Measurements from ENCODE around the gene EEF2K.
A peak's percentile ranks its signal among the peaks of the same experiment; 100 is the strongest.

Gene EEF2K

DNA sequence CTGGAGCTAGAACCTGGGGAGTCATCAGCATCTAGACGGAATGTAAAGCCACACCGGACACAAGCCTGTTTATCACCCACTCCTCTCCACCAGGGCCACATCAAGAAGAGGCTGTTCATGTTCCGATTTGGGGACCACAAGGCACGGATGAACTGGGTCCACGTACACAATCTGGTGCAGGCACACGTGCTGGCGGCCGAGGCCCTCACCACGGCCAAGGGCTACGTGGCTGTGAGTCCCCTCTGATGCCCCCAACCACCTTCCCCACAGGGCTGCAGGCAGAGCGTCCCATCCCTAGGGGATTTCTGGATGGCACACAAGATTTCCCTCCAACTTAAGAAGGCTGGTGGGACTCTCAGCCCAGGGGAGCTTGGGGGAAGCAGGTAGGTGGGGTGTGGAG, 24.7 kb upstream of the EEF2K start:
- DNase-seq = no peak
- H3K36me3 ChIP-seq = no peaks in the 10 kb centered on the region
- H3K9me3 ChIP-seq (ENCODE audit: severe bottlenecking) = no peaks in the 10 kb centered on the region
- H3K4me3 ChIP-seq (ENCODE audit: low read depth, low read length) = no peak overlapping the region
- H3K27ac ChIP-seq = no peak overlapping the region
- TF ChIP-seq, protein P1, sequence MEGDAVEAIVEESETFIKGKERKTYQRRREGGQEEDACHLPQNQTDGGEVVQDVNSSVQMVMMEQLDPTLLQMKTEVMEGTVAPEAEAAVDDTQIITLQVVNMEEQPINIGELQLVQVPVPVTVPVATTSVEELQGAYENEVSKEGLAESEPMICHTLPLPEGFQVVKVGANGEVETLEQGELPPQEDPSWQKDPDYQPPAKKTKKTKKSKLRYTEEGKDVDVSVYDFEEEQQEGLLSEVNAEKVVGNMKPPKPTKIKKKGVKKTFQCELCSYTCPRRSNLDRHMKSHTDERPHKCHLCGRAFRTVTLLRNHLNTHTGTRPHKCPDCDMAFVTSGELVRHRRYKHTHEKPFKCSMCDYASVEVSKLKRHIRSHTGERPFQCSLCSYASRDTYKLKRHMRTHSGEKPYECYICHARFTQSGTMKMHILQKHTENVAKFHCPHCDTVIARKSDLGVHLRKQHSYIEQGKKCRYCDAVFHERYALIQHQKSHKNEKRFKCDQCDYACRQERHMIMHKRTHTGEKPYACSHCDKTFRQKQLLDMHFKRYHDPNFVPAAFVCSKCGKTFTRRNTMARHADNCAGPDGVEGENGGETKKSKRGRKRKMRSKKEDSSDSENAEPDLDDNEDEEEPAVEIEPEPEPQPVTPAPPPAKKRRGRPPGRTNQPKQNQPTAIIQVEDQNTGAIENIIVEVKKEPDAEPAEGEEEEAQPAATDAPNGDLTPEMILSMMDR (IDR thresholded peaks at IDR 0.05; ENCODE audit: low read depth, low read length) = no peak
- H3K27me3 ChIP-seq (ENCODE audit: insufficient read depth, low read depth, severe bottlenecking) = no peaks in the 10 kb centered on the region

DNA sequence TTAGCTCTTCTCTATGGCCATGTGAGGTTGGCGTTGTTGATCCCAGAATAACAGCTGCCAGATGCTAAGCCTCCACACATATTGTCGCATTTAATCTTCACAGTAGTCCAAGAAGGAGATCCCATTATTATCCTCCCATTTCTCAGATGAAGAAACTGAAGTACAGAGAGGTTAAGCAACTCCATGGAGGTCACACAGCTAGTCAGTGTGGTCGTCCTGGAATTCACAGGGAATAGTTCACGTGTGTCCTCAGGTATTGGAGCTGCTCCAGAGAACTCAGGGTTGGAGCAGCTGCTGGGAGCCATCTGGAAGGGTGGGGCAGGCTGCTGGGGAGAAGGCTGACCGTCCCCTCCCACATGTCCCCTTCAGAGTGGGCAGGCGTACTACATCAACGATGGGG, 24.2 kb upstream of the EEF2K start:
- Histone ChIP-seq H3K27me3 (ENCODE audit: insufficient read depth, low read depth, severe bottlenecking) (no peaks in the 10 kb centered on the region), H3K27ac (no peak overlapping the region), H3K9me3 (ENCODE audit: severe bottlenecking) (no peaks in the 10 kb centered on the region), H3K36me3 (no peaks in the 10 kb centered on the region), H3K4me3 (ENCODE audit: low read depth, low read length) (no peak overlapping the region)
- DNase-seq = no peak
- TF ChIP-seq, protein P1 (IDR thresholded peaks at IDR 0.05; ENCODE audit: low read depth, low read length) = no peak

DNA sequence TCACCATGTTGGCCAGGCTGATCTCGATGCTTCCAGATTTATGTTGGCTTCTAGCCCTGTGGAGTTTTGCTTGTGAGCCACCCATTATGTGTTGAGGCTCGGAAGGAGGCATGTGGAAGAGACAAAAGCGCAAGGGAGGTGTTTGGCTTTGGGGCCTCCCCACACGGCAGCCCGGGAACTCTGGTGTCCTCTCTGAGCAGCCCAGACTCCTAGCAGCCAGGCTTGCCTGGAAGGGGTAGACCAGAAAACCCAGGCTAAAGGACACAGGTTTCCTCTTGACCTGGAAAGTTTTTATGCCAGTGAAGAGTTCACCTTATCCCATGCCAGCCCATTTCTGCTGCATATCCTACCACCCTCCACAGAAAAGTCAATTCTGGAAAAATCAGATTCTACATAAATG, 22.7 kb upstream of the EEF2K start:
- no peaks in the 10 kb centered on the region for H3K36me3 ChIP-seq
- TF ChIP-seq, protein P1 (IDR thresholded peaks at IDR 0.05; ENCODE audit: low read depth, low read length) = no peak
- no peaks in the 10 kb centered on the region for H3K9me3 ChIP-seq (ENCODE audit: severe bottlenecking)
- H3K4me3 ChIP-seq (ENCODE audit: low read depth, low read length) = no peak overlapping the region
- no peak overlapping the region for H3K27ac ChIP-seq
- no peaks in the 10 kb centered on the region for H3K27me3 ChIP-seq (ENCODE audit: insufficient read depth, low read depth, severe bottlenecking)
- no peak for DNase-seq

DNA sequence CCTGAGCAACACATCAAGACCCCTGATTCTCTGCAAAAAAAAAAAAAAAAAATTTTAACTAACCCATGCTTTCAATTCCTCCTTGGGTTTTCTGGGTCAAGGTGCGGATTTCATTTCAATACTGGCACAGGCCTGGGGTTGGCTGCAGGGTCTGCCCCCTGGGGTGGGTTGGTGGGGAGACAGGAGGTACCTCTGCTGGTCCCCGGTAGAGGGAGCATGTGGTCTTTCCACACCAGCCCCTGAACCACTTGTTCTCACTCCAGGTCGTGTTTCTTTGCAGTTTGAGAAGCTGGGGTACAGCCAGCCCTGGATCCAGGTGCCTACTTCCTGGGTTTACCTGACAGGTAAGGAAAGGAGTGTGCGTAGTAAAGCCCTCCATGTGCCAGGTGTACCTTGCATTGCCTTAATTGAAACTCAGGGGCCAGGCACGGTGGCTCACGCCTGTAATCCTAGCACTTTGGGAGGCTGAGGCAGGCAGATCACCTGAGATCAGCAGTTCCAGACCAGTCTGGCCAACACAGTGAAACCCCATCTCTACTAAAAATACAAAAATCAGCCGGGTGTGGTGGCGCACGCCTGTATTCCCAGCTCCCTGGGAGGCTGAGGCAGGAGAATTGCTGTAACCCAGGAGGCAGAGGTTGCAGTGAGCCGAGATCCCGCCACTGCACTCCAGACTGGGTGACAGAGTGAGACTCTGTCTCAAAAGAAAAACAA, 22.0 kb upstream of the EEF2K start:
- Histone ChIP-seq H3K27me3 (ENCODE audit: insufficient read depth, low read depth, severe bottlenecking) (no peaks in the 10 kb centered on the region), H3K27ac (no peak overlapping the region), H3K4me3 (ENCODE audit: low read depth, low read length) (no peak overlapping the region), H3K36me3 (no peaks in the 10 kb centered on the region), H3K9me3 (ENCODE audit: severe bottlenecking) (no peaks in the 10 kb centered on the region)
- TF ChIP-seq, protein P1 (IDR thresholded peaks at IDR 0.05; ENCODE audit: low read depth, low read length) = peak; percentile 77
- DNase-seq = no peak

DNA sequence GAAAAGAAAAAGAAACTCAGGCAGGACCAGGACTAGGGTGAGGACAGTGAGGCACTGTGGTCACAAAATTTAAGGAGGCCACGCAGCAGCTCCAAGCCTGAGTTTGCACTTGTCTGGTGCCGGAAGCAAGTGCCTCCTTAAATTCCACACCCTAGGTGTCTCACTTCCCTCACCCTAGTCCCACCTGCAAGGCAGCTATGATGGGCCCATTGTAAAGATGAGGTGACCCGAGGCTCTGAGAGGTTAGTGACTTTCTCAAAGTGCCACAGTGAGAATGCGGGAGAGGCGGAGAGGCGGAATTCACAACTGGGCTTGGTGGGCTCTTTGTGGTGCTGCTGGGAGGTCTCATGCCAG, 21.5 kb upstream of the EEF2K start:
- Histone ChIP-seq H3K36me3 (no peaks in the 10 kb centered on the region), H3K9me3 (ENCODE audit: severe bottlenecking) (no peaks in the 10 kb centered on the region), H3K27ac (no peak overlapping the region), H3K27me3 (ENCODE audit: insufficient read depth, low read depth, severe bottlenecking) (no peaks in the 10 kb centered on the region), H3K4me3 (ENCODE audit: low read depth, low read length) (no peak overlapping the region)
- TF ChIP-seq, protein P1 (IDR thresholded peaks at IDR 0.05; ENCODE audit: low read depth, low read length) = no peak
- no peak for DNase-seq

DNA sequence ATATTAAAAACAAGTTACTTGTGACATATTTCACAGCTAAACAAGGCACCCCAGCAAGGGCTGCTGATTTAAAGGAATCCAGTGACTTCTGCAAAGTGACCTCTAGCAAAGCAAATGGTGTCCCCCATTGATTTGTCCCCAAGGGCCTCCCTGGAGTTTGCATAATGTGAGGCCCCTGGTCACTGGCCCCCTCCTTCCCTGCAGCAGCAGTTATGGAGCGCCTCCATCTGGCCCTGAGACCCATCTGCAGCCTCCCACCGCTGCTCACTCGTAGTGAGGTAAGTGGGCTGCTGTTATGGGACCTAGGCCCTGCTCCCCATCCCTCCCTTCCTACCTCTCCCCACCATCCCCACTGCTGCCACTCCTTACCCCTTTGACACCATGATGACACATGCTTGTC, 19.6 kb upstream of the EEF2K start:
- no peak overlapping the region for H3K4me3 ChIP-seq (ENCODE audit: low read depth, low read length)
- H3K27ac ChIP-seq = no peak overlapping the region
- H3K36me3 ChIP-seq = no peaks in the 10 kb centered on the region; the same call in 1 of the 2 replicates
- H3K27me3 ChIP-seq (ENCODE audit: insufficient read depth, low read depth, severe bottlenecking) = no peaks in the 10 kb centered on the region
- DNase-seq = peak; percentile 57
- TF ChIP-seq, protein P1 (IDR thresholded peaks at IDR 0.05; ENCODE audit: low read depth, low read length) = peak; percentile 80
- H3K9me3 ChIP-seq (ENCODE audit: severe bottlenecking) = no peaks in the 10 kb centered on the region

Data from WERI-Rb-1 (cell line).